Trophoblast cell (in vitro differentiated cells and primary cell): Measurements from ENCODE around the gene PREP.

ENCODE experiments used
- DNase-seq, 2 donors: peaks; one replicate each; pipeline ENCODE4 v3.0.0-alpha.2; 2016
- H2AFZ ChIP-seq: 2 replicates; pipeline ENCODE4 v1.6.1; 2013; ENCODE audit warnings: low read length, moderate library complexity, mild to moderate bottlenecking; ENCODE audit not compliant: insufficient read depth, poor library complexity
- H2AK5ac ChIP-seq: 2 replicates; pipeline ENCODE4 v1.6.1; 2013; ENCODE audit warnings: mild to moderate bottlenecking, low read length
- H2BK120ac ChIP-seq: 2 replicates; pipeline ENCODE4 v1.6.1; 2013; ENCODE audit warnings: low read length, mild to moderate bottlenecking, moderate library complexity; ENCODE audit not compliant: insufficient read depth, poor library complexity
- H2BK12ac ChIP-seq: 2 replicates; pipeline ENCODE4 v1.6.1; 2013; ENCODE audit warnings: mild to moderate bottlenecking, low read length, moderate library complexity
- H2BK5ac ChIP-seq: 2 replicates; pipeline ENCODE4 v1.6.1; 2013; ENCODE audit warnings: low read length, low read depth, moderate library complexity, mild to moderate bottlenecking; ENCODE audit not compliant: poor library complexity
- H3K14ac ChIP-seq: 2 replicates; pipeline ENCODE4 v1.6.1; 2013; ENCODE audit warnings: mild to moderate bottlenecking, low read length
- H3K18ac ChIP-seq: 2 replicates; pipeline ENCODE4 v1.6.1; 2013; ENCODE audit warnings: mild to moderate bottlenecking, low read length
- H3K23ac ChIP-seq: 2 replicates; pipeline ENCODE4 v1.6.1; 2013; ENCODE audit warnings: low read length
- H3K27ac ChIP-seq: 2 replicates; pipeline ENCODE4 v1.5.1; 2013; ENCODE audit warnings: low read depth, mild to moderate bottlenecking, inconsistent platforms, low read length, moderate library complexity
- H3K27me3 ChIP-seq: 2 replicates; pipeline ENCODE4 v1.6.1; 2013; ENCODE audit warnings: inconsistent platforms, mild to moderate bottlenecking, low read length, moderate library complexity; ENCODE audit not compliant: insufficient read depth
- H3K36me3 ChIP-seq, 2 experiments: 1 replicate in 1 of 2; 2 replicates in 1 of 2; pipeline ENCODE4 v1.6.1; 2013; ENCODE audit warnings: low read length in 2 of 2, mild to moderate bottlenecking in 2 of 2, moderate library complexity in 1 of 2; ENCODE audit not compliant: insufficient read depth in 2 of 2, control insufficient read depth in 1 of 2
- H3K4ac ChIP-seq: 2 replicates; pipeline ENCODE4 v1.6.1; 2013; ENCODE audit warnings: low read depth, mild to moderate bottlenecking, low read length, moderate library complexity
- H3K4me1 ChIP-seq, 2 experiments: 1 replicate in 1 of 2; 2 replicates in 1 of 2; pipeline ENCODE4 v1.6.1; 2013; ENCODE audit warnings: low read length in 2 of 2, mild to moderate bottlenecking in 2 of 2, moderate library complexity in 1 of 2; ENCODE audit not compliant: insufficient read depth in 2 of 2, control insufficient read depth in 1 of 2
- H3K4me2 ChIP-seq: 2 replicates; pipeline ENCODE4 v1.6.1; 2013; ENCODE audit warnings: inconsistent platforms, mild to moderate bottlenecking, low read length, moderate library complexity
- H3K4me3 ChIP-seq: 2 replicates; pipeline ENCODE4 v1.5.1; 2013; ENCODE audit warnings: mild to moderate bottlenecking, low read depth, low read length, inconsistent platforms
- H3K79me1 ChIP-seq: one replicate; pipeline ENCODE4 v1.6.1; 2013; ENCODE audit warnings: low read length
- H3K79me2 ChIP-seq: 2 replicates; pipeline ENCODE4 v1.6.1; 2013; ENCODE audit warnings: low read length, mild to moderate bottlenecking; ENCODE audit not compliant: control insufficient read depth, insufficient read depth, poor library complexity
- H3K9ac ChIP-seq: 2 replicates; pipeline ENCODE4 v1.6.1; 2013; ENCODE audit warnings: mild to moderate bottlenecking, low read length
- H3K9me3 ChIP-seq: 2 replicates; pipeline ENCODE4 v1.6.1; 2013; ENCODE audit warnings: low read depth, mild to moderate bottlenecking, control low read depth, inconsistent platforms, low read length; ENCODE audit not compliant: insufficient read depth
- H4K12ac ChIP-seq: 2 replicates; pipeline ENCODE4 v1.6.1; 2013; ENCODE audit warnings: low read depth, mild to moderate bottlenecking, low read length, moderate library complexity
- H4K8ac ChIP-seq: 2 replicates; pipeline ENCODE4 v1.6.1; 2013; ENCODE audit warnings: low read depth, mild to moderate bottlenecking, low read length, moderate library complexity
- H4K91ac ChIP-seq: one replicate; pipeline ENCODE4 v1.6.1; 2013; ENCODE audit warnings: low read depth, mild to moderate bottlenecking, low read length, moderate library complexity
- WGBS: extraction: QIAGEN DNeasy Blood & Tissue Kit; methylation state at CpG from one replicate; pipeline ENCODE4 v1.1.7; 2013; ENCODE audit warnings: missing lambda C conversion rate; ENCODE audit not compliant: insufficient read length, insufficient coverage; ENCODE audit errors: extremely low coverage; 5-methylcytosine and 5-hydroxymethylcytosine counted together

Gene PREP

GRCh38 chr6:105330913-105331312 lies 72.0 kb downstream of the PREP start:
- no peak overlapping the region for H3K4ac ChIP-seq
- no peak overlapping the region for H3K9ac ChIP-seq
- H3K9me3 ChIP-seq: no peaks in the 10 kb centered on the region
- no peak overlapping the region for H4K8ac ChIP-seq
- H3K23ac ChIP-seq: no peak overlapping the region
- H3K4me3 ChIP-seq: no peak overlapping the region
- WGBS: no CpG with 5 or more reads among the region's 2 CpGs
- no peak overlapping the region for H2BK120ac ChIP-seq
- no peak for DNase-seq
- H2BK12ac ChIP-seq: no peak overlapping the region
- no peak overlapping the region for H2BK5ac ChIP-seq
- H3K14ac ChIP-seq: no peak overlapping the region
- H3K27me3 ChIP-seq: no peaks in the 10 kb centered on the region
- no peak overlapping the region for H4K91ac ChIP-seq
- no peak overlapping the region for H2AFZ ChIP-seq
- no peak overlapping the region for H3K4me2 ChIP-seq
- H3K79me2 ChIP-seq: no peaks in the 10 kb centered on the region
- H3K79me1 ChIP-seq: no peaks in the 10 kb centered on the region
- H2AK5ac ChIP-seq: no peak overlapping the region
- no peak overlapping the region for H3K18ac ChIP-seq
- no peak overlapping the region for H4K12ac ChIP-seq
- H3K4me1 ChIP-seq: peaks cover 2 to 3% of the 10 kb centered on the region in 2 experiments
- peaks cover 8 to 16% of the 10 kb centered on the region in 2 experiments for H3K36me3 ChIP-seq
- no peak overlapping the region for H3K27ac ChIP-seq

GRCh38 chr6:105330364-105330763 lies 72.5 kb downstream of the PREP start:
- Histone ChIP-seq H2BK12ac (no peak overlapping the region), H3K23ac (no peak overlapping the region), H4K91ac (no peak overlapping the region), H3K4ac (no peak overlapping the region), H3K27ac (no peak overlapping the region), H3K79me1 (no peaks in the 10 kb centered on the region), H3K36me3 (peaks cover 6 to 16% of the 10 kb centered on the region in 2 experiments), H4K8ac (no peak overlapping the region), H2AFZ (no peak overlapping the region), H3K14ac (no peak overlapping the region), H3K4me2 (no peak overlapping the region), H3K79me2 (no peaks in the 10 kb centered on the region), H3K4me1 (peaks cover 2 to 3% of the 10 kb centered on the region in 2 experiments), H2AK5ac (no peak overlapping the region), H3K27me3 (no peaks in the 10 kb centered on the region), H2BK120ac (no peak overlapping the region), H3K9me3 (no peaks in the 10 kb centered on the region), H3K4me3 (no peak overlapping the region), H3K9ac (no peak overlapping the region), H3K18ac (no peak overlapping the region), H2BK5ac (no peak overlapping the region), H4K12ac (no peak overlapping the region)
- no CpG with 5 or more reads among the region's 3 CpGs for WGBS
- no peak for DNase-seq

- no peaks in the 10 kb centered on the region for H3K79me1 ChIP-seq
- H3K36me3 ChIP-seq: peaks cover 6 to 23% of the 10 kb centered on the region in 2 experiments
- no peak overlapping the region for H3K4ac ChIP-seq
- no peak overlapping the region for H3K23ac ChIP-seq
- no peak overlapping the region for H3K18ac ChIP-seq
- no peak overlapping the region for H2BK12ac ChIP-seq
- no peak overlapping the region for H4K91ac ChIP-seq
- DNase-seq: no peak
- H3K79me2 ChIP-seq: no peaks in the 10 kb centered on the region
- no peak overlapping the region for H2BK5ac ChIP-seq
- H2AFZ ChIP-seq: no peak overlapping the region
- no peak overlapping the region for H3K27ac ChIP-seq
- H3K4me3 ChIP-seq: no peak overlapping the region
- H4K12ac ChIP-seq: no peak overlapping the region
- H3K27me3 ChIP-seq: no peaks in the 10 kb centered on the region
- H4K8ac ChIP-seq: no peak overlapping the region
- peaks cover 0 to 2% of the 10 kb centered on the region in 2 experiments for H3K4me1 ChIP-seq
- WGBS: no CpG with 5 or more reads among the region's 9 CpGs
- no peak overlapping the region for H2AK5ac ChIP-seq
- H3K14ac ChIP-seq: no peak overlapping the region
- no peak overlapping the region for H2BK120ac ChIP-seq
- no peak overlapping the region for H3K4me2 ChIP-seq
- H3K9me3 ChIP-seq: no peaks in the 10 kb centered on the region
- H3K9ac ChIP-seq: no peak overlapping the region
Measured at GRCh38 chr6:105326833-105327770, 75.8 kb downstream of the PREP start.

- no peak overlapping the region for H3K4me3 ChIP-seq
- no peak overlapping the region for H3K9ac ChIP-seq
- no peak overlapping the region for H2AK5ac ChIP-seq
- no peak overlapping the region for H2BK120ac ChIP-seq
- no peak overlapping the region for H3K4ac ChIP-seq
- no peak overlapping the region for H4K91ac ChIP-seq
- H3K79me1 ChIP-seq: no peaks in the 10 kb centered on the region
- H3K79me2 ChIP-seq: no peaks in the 10 kb centered on the region
- no peaks in the 10 kb centered on the region for H3K27me3 ChIP-seq
- DNase-seq: no peak
- H3K27ac ChIP-seq: no peak overlapping the region
- no peak overlapping the region for H3K4me2 ChIP-seq
- H2BK12ac ChIP-seq: no peak overlapping the region
- H3K9me3 ChIP-seq: no peaks in the 10 kb centered on the region
- H3K14ac ChIP-seq: no peak overlapping the region
- WGBS: no CpG with 5 or more reads among the region's 2 CpGs
- H3K23ac ChIP-seq: no peak overlapping the region
- peaks cover 4 to 19% of the 10 kb centered on the region in 2 experiments for H3K36me3 ChIP-seq
- H2AFZ ChIP-seq: no peak overlapping the region
- H4K8ac ChIP-seq: no peak overlapping the region
- H2BK5ac ChIP-seq: no peak overlapping the region
- H3K18ac ChIP-seq: no peak overlapping the region
- no peak overlapping the region for H4K12ac ChIP-seq
- H3K4me1 ChIP-seq: peaks cover 0 to 2% of the 10 kb centered on the region in 2 experiments
Measured at GRCh38 chr6:105326216-105326615, 76.7 kb downstream of the PREP start.
